SK-N-MC (cell line): ENCODE results near the gene B3GALT4.
A peak's percentile ranks its signal among the peaks of the same experiment; 100 is the strongest.
"Not testable (repeated sequence)": the region's sequence is repeated elsewhere in the genome, so short reads cannot be mapped to it uniquely, and the experiment has no call there.

Source experiments
- DNase-seq: peaks from one replicate; pipeline ENCODE4 v3.0.0-alpha.2; 2011; ENCODE audit warnings: low read depth, low spot score
- H3K27ac ChIP-seq: fragments of 200-600 bp; sonication (generic); 2 replicates; pipeline ENCODE4 v1.5.1; 2016; ENCODE audit warnings: mixed run types
- H3K36me3 ChIP-seq: fragments of 200-600 bp; sonication (generic); 2 replicates; pipeline ENCODE4 v1.6.1; 2017; ENCODE audit warnings: antibody characterized with exemption, low read length, mixed read lengths; ENCODE audit not compliant: insufficient read depth
- H3K4me3 ChIP-seq: fragments of 200-600 bp; sonication (generic); 2 replicates; pipeline ENCODE4 v1.5.1; 2016
- H3K9ac ChIP-seq: fragments of 200-600 bp; sonication (generic); 2 replicates; pipeline ENCODE4 v1.8.0; 2017; ENCODE audit warnings: mixed run types, mixed read lengths; ENCODE audit not compliant: insufficient read length
- H3K9me3 ChIP-seq: fragments of 200-600 bp; sonication (generic); 2 replicates; pipeline ENCODE4 v1.6.1; 2017; ENCODE audit warnings: low read depth, mild to moderate bottlenecking, antibody characterized with exemption, low read length, moderate library complexity, mixed read lengths
- EZH2 ChIP-seq: fragments of 200-600 bp; sonication (generic); IDR thresholded peaks from one replicate; pipeline ENCODE4 v1.6.1; 2017; ENCODE audit warnings: antibody characterized with exemption
- FOXP2 ChIP-seq: optimal IDR thresholded peaks from 2 replicates; pipeline ENCODE3; 2011; ENCODE audit warnings: mild to moderate bottlenecking, moderate library complexity; ENCODE audit not compliant: insufficient read depth; ENCODE audit errors: extremely low read length, control extremely low read depth
- POLR2AphosphoS5 ChIP-seq: IDR thresholded peaks from 2 replicates; pipeline ENCODE4 v1.6.1; 2012; ENCODE audit warnings: mild to moderate bottlenecking, low read depth, low read length, borderline replicate concordance

Gene B3GALT4

GRCh38 chr6:33248643-33248931, 28.3 kb upstream of the B3GALT4 start:
- H3K4me3 ChIP-seq = peak overlapping the region; percentile 87
- peak overlapping the region; percentile 93 for H3K27ac ChIP-seq
- no peaks in the 10 kb centered on the region for H3K9me3 ChIP-seq
- TF ChIP-seq FOXP2 (no peak), POLR2AphosphoS5 (no peak), EZH2 (no peak)
- peaks cover 5% of the 10 kb centered on the region; the same call in 1 of the 2 replicates for H3K36me3 ChIP-seq
- peak; percentile 10 for DNase-seq
- H3K9ac ChIP-seq = peak overlapping the region; percentile 83

DNA sequence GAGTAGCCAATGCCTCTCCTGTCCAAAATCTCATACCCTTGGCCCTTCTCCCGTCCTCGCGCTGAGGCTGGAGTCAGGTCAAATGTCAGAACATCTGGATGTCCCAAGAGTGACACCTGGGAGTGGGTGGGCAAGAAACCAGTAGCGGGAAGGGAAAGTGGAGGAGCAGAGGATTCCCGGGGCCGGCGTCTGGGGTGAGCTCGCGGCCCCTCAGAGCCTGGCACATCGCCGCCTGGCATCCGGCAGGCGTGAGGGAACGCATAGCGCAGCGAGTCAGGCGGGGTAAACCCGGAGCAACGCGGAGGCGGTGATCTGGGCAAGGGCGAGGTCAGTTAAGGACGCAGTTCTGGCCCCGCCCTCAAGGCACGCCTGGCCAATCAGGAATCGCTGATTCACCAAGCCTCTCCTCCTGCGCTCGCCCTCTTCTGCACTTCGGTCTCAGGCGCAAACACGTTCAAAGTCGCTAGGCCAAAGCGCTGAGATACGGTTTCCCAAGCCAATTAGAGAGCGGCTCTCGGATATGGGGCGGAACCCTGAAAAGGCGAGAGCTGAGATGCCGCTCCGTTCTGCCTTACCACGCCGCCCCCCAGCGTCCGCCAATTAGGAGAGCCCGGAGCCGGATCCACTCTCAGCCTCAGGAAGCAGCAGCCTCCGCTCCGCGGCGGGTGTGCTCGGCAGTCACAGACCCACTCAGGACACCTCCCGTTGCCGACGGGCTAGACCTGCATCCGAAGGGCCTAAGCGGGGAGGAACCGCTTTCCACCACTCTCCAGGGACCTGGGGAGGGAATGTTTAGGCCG, 27.8 kb upstream of the B3GALT4 start:
- peak; percentile 96 for DNase-seq
- peak overlapping the region; percentile 87 for H3K4me3 ChIP-seq
- H3K27ac ChIP-seq = peak overlapping the region; percentile 93
- TF ChIP-seq POLR2AphosphoS5 = peak; percentile 89
- no peak for TF ChIP-seq EZH2
- peaks cover 5% of the 10 kb centered on the region; the same call in 1 of the 2 replicates for H3K36me3 ChIP-seq
- H3K9me3 ChIP-seq = no peaks in the 10 kb centered on the region
- H3K9ac ChIP-seq = peak overlapping the region; percentile 93

GRCh38 chr6:33249732-33250630, 26.9 kb upstream of the B3GALT4 start:
- DNase-seq = no peak
- peak overlapping the region; percentile 91 for H3K27ac ChIP-seq
- H3K36me3 ChIP-seq = peaks cover 5% of the 10 kb centered on the region; the same call in 1 of the 2 replicates
- no peaks in the 10 kb centered on the region for H3K9me3 ChIP-seq
- TF ChIP-seq FOXP2 = no peak
- TF ChIP-seq POLR2AphosphoS5 = no peak
- TF ChIP-seq EZH2 = no peak
- peak overlapping the region; percentile 93 for H3K9ac ChIP-seq
- peak overlapping the region; percentile 87 for H3K4me3 ChIP-seq

DNA sequence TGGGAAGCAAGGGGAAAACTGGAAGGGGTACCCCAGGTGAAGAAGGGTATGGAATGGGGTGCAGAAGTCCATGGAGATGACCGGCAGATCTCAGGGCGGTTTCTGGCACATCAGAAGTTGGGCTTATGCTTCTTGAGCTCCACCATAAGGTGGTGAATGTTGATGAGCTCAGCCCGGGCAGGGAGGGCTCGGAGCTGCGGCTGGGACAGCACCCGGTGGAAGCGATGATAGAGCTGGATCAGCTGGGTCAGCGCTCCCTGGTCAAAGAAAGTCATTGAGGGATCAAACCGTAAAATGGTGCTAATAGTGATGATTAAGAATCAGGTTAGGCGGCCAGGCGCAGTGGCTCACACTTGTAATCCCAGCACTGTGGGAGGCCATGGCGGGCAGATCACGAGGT, 26.2 kb upstream of the B3GALT4 start:
- Histone ChIP-seq H3K27ac (no peak overlapping the region), H3K9ac (no peak overlapping the region), H3K36me3 (peaks cover 5% of the 10 kb centered on the region; the same call in 1 of the 2 replicates), H3K4me3 (no peak overlapping the region), H3K9me3 (no peaks in the 10 kb centered on the region)
- no peak for TF ChIP-seq FOXP2
- TF ChIP-seq EZH2 = no peak
- no peak for TF ChIP-seq POLR2AphosphoS5
- no peak for DNase-seq

DNA sequence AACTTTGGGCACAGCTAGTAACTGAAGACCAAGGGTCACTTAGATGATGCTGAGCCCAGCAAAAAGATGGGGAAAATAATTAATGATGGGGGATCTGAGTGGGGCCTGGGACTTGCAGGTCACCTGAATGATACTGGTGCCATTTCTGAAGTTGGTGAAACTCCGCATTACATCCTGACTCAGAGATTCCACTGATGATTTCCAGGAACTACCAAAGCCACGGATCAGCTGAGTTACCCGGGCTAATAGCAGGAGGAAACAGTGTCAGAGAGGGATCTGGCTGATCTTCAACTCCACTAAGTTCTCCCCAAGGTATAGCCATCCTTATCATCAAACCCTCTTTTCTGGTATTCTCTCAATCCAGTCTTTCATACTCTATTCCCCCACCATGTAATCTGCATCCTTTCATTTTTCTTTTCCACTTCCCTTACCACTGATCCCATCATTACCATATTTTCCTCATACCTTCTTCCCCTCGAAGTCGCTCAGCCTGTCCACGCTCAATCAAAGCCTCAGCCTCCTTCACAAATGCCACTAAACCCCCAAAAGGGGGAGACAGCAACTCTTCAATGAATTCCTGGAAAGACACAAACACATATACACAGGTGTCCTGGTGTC, 25.4 kb upstream of the B3GALT4 start:
- TF ChIP-seq FOXP2 (no peak), POLR2AphosphoS5 (no peak), EZH2 (no peak)
- Histone ChIP-seq H3K36me3 (peaks cover 5% of the 10 kb centered on the region; the same call in 1 of the 2 replicates), H3K9me3 (no peaks in the 10 kb centered on the region), H3K4me3 (no peak overlapping the region), H3K9ac (no peak overlapping the region), H3K27ac (no peak overlapping the region)
- no peak for DNase-seq

DNA sequence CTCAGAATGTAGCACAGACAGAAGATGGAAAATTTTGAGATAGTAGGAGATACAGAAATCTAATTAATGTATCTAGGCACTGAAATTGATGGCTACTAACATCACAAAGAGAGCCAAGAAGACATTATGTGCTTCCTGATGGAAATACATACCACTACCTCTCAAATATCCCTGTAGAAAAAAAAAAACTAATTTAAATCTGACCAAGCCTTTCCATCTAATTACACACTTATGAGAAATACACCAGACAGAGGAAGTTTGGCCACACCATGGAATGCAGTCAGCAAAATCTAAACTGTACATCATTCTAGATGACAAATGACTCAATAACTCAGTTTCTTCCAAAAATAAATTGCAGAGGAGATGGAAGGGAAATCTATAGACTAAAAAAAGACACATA, 24.2 kb upstream of the B3GALT4 start:
- Histone ChIP-seq H3K27ac (no peak overlapping the region), H3K4me3 (no peak overlapping the region), H3K9ac (no peak overlapping the region), H3K9me3 (no peaks in the 10 kb centered on the region), H3K36me3 (peaks cover 8% of the 10 kb centered on the region; the same call in 1 of the 2 replicates)
- no peak for TF ChIP-seq FOXP2
- TF ChIP-seq POLR2AphosphoS5 = no peak
- TF ChIP-seq EZH2 = no peak
- no peak for DNase-seq

DNA sequence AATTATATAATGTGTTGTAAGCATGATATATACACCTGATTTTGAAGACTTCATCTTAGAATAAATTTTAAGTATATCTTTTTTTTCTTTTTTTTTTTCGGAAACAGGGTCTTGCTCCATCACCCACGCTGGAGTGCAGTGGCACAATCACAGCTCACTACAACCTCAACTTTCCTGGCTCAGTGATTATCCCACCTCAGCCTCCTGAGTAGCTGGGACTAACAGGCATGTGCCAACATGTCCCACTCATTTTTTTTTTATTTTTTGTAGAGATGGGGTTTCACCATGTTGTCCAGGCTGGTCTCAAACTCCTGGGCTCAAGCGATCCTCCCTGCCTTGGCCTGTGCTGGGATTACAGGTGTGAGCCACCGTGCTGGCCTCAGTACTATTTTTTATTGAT, 22.3 kb upstream of the B3GALT4 start:
- no peak overlapping the region for H3K9ac ChIP-seq
- H3K4me3 ChIP-seq = no peak overlapping the region
- H3K36me3 ChIP-seq = peaks cover 8% of the 10 kb centered on the region; the same call in 1 of the 2 replicates
- TF ChIP-seq FOXP2 (no peak), EZH2 (no peak), POLR2AphosphoS5 (no peak)
- DNase-seq = no peak
- no peaks in the 10 kb centered on the region for H3K9me3 ChIP-seq
- H3K27ac ChIP-seq = no peak overlapping the region

- no peak for DNase-seq
- H3K9me3 ChIP-seq = no peaks in the 10 kb centered on the region
- H3K9ac ChIP-seq = no peak overlapping the region
- peaks cover 19% of the 10 kb centered on the region; the same call in 1 of the 2 replicates for H3K36me3 ChIP-seq
- no peak overlapping the region for H3K4me3 ChIP-seq
- H3K27ac ChIP-seq = no peak overlapping the region
- TF ChIP-seq POLR2AphosphoS5 (no peak), FOXP2 (no peak), EZH2 (no peak)
Measured at GRCh38 chr6:33259032-33259431, 17.9 kb upstream of the B3GALT4 start.

DNA sequence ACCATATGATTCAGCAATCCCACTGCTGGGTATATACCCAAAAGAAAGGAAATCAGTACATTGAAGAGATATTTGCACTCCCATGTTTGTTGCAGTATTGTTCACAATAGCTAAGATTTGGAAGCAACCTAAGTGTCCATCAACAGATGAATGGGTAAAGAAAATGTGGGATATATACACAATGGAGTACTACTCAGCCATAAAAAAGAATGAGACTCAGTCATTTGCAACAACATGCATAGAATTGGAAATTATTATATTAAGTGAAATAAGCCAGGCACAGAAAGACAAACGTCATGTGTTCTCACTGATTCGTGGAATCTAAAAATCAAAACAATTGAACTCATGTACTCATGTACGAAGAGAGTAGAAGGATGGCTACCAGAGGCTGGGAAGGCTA, 14.4 kb upstream of the B3GALT4 start:
- not testable (repeated sequence) for DNase-seq, H3K9me3 ChIP-seq, H3K27ac ChIP-seq, H3K4me3 ChIP-seq, H3K9ac ChIP-seq
- peaks cover 30% of the 10 kb centered on the region; the same call in 1 of the 2 replicates for H3K36me3 ChIP-seq
